Skeletal muscle satellite cell (primary cell): ENCODE results near the gene FAM161A.
"Not testable (repeated sequence)": the region's sequence is repeated elsewhere in the genome, so short reads cannot be mapped to it uniquely, and the experiment has no call there.

ENCODE experiments used
- H3K27me3 ChIP-seq: 2 replicates; pipeline ENCODE4 v1.7.0; 2013; ENCODE audit warnings: low read length; ENCODE audit not compliant: control insufficient read depth, insufficient read depth
- H3K36me3 ChIP-seq: 2 replicates; pipeline ENCODE4 v1.7.0; 2013; ENCODE audit warnings: mild to moderate bottlenecking, control low read depth, low read length; ENCODE audit not compliant: insufficient read depth
- H3K4me1 ChIP-seq: 2 replicates; pipeline ENCODE4 v1.7.0; 2013; ENCODE audit warnings: low read length; ENCODE audit not compliant: control insufficient read depth, insufficient read depth
- H3K4me2 ChIP-seq: 2 replicates; pipeline ENCODE4 v1.7.0; 2013; ENCODE audit warnings: mild to moderate bottlenecking, low read length
- H3K4me3 ChIP-seq: 2 replicates; pipeline ENCODE4 v1.7.0; 2013; ENCODE audit warnings: low read length
- H3K9ac ChIP-seq: 2 replicates; pipeline ENCODE4 v1.7.0; 2013; ENCODE audit warnings: mild to moderate bottlenecking, low read depth, low read length, moderate library complexity
- H3K9me3 ChIP-seq: replicated peaks from 2 replicates; pipeline ENCODE4 v1.7.0; 2013; ENCODE audit warnings: mild to moderate bottlenecking, control low read depth, low read length

Gene FAM161A

DNA sequence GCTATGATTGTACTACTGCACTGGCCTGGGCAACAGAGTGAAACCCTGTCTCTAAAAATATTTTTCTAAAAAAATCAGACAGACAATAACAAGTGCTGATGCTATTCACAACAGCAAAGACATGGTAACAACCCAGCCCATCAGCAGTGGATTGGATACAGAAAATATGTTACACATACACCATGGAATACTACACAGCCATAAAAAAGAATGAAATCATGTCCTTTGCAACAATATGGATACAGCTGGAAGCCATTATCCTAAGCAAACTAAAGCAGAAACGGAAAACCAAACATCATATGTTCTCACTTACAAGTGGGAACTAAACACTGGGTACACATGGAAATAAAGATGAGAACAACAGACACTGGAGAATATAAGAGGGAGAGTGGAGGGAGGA, 19.9 kb downstream of the FAM161A start:
- H3K9ac ChIP-seq: no peak overlapping the region
- H3K4me1 ChIP-seq: no peaks in the 10 kb centered on the region
- no peak overlapping the region for H3K4me3 ChIP-seq
- H3K27me3 ChIP-seq: no peaks in the 10 kb centered on the region
- H3K9me3 ChIP-seq: no peaks in the 10 kb centered on the region
- no peaks in the 10 kb centered on the region for H3K36me3 ChIP-seq
- H3K4me2 ChIP-seq: no peak overlapping the region

- no peak overlapping the region for H3K4me2 ChIP-seq
- H3K36me3 ChIP-seq: no peaks in the 10 kb centered on the region
- no peaks in the 10 kb centered on the region for H3K9me3 ChIP-seq
- H3K27me3 ChIP-seq: no peaks in the 10 kb centered on the region
- H3K4me1 ChIP-seq: no peaks in the 10 kb centered on the region
- no peak overlapping the region for H3K9ac ChIP-seq
- no peak overlapping the region for H3K4me3 ChIP-seq
Observed at GRCh38 chr2:61832183-61832841, 21.5 kb downstream of the FAM161A start.

DNA sequence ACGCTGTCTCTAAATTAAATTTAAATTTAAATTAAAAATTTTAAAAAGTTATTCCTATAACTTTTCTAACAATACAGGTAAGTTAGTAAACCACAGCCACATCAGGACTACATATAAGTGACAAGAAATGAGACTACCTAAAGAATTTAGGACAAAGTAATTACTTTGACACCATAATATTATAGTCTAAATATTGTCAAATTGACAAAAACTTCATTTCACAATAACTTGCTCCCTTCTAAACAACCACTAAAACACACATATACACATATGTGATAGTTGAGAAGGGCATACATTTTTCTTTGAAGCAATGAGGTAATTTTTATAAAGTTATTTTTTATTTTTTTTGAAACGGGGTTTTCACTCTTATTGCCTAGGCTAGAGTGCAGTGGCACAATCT, 31.6 kb downstream of the FAM161A start:
- H3K9ac ChIP-seq: no peak overlapping the region
- H3K4me2 ChIP-seq: no peak overlapping the region
- H3K36me3 ChIP-seq: no peaks in the 10 kb centered on the region
- no peaks in the 10 kb centered on the region for H3K9me3 ChIP-seq
- H3K27me3 ChIP-seq: peaks cover 8% of the 10 kb centered on the region
- no peaks in the 10 kb centered on the region for H3K4me1 ChIP-seq
- no peak overlapping the region for H3K4me3 ChIP-seq

DNA sequence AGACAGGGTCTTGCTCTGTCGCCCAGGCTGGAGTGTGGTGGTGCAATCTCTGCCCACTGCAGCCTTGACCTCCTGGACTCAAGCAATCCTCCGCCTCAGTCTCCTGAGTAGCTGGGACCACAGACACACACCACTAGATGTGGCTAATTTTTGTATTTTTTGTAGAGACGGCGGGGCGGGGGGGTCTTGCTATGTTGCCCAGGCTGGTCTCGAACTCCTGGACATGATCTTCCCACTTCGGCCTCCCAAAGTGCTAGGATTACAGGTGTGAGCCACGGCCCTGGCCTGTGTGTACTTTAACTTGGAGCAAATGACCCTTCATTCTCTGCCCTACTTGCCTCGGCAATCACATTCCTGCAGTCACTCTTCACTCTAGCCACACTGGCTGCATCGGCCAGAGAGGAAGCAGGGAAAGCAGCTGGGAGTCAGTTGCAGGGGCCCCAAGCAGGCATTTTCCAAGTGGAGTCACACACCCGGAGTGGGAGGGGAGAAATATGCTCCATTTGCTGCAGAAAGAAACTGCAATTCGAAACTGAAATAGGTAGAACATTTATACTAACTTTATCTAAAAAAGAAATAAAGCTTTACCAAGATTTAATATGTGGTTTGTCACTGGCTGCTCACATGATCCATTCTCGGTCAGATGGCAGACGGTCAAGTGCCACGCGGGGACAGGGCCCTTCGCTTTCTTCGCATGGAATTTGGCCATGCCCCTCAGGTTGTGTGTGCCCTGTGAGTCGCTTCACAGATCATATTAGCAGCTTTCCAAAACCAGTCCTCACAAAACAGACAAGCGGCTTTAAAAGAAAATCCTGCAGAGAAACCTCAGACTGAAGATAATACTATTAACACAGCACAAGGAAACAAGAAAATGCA, 37.1 kb downstream of the FAM161A start:
- Histone ChIP-seq H3K4me1 (no peaks in the 10 kb centered on the region), H3K9me3 (no peaks in the 10 kb centered on the region), H3K36me3 (no peaks in the 10 kb centered on the region), H3K4me3 (no peak overlapping the region), H3K27me3 (peaks cover 17% of the 10 kb centered on the region), H3K4me2 (no peak overlapping the region), H3K9ac (no peak overlapping the region)

- Histone ChIP-seq H3K9me3 (no peaks in the 10 kb centered on the region), H3K4me3 (no peak overlapping the region), H3K4me2 (no peak overlapping the region), H3K9ac (no peak overlapping the region), H3K27me3 (peaks cover 23% of the 10 kb centered on the region), H3K4me1 (no peaks in the 10 kb centered on the region), H3K36me3 (no peaks in the 10 kb centered on the region)
Observed at GRCh38 chr2:61814539-61815160, 39.2 kb downstream of the FAM161A start.

- H3K4me3 ChIP-seq, H3K4me1 ChIP-seq, H3K36me3 ChIP-seq, H3K9ac ChIP-seq, H3K4me2 ChIP-seq, H3K9me3 ChIP-seq: not testable (repeated sequence)
- H3K27me3 ChIP-seq: peaks cover 15% of the 10 kb centered on the region
Observed at GRCh38 chr2:61813314-61813713, 40.5 kb downstream of the FAM161A start.

DNA sequence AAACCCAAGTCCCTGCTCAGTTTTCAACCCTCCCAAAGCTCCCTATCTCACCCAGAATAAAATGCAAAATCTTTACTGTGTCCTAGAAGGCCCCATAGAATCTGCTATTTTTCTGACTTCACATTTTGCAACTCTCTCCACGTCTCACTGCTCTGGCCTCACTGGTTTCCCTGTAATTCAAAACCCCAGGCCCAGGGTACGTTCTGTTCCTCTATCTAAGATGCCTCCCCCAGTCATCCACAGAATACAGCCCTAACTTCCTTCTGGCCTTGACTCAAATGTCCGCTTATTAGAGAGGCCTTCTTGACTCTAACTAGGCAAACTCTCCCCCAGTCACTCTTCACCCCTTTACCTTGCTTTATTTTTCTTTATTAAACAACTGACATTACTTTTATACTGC, 42.0 kb downstream of the FAM161A start:
- no peak overlapping the region for H3K4me3 ChIP-seq

DNA sequence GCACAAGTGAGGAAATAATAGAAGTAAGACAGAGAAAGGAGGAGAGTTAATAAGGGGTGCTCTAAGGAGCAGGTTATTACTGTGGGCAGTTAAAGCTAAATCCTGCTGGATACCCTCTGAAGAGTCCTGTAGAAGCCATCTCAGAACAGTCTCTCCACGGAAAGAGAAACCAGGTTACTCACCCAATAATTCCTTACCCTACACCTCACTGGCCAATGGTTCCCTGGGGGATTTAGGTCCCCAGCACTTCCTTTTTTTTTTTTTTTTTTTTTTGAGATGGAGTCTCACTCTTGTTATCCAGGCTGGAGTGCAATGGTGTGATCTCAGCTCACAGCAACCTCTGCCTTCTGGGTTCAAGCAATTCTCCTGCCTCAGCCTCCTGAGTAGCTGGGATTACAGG, 43.7 kb downstream of the FAM161A start:
- not testable (repeated sequence) for H3K4me2 ChIP-seq, H3K9me3 ChIP-seq
- peaks cover 20% of the 10 kb centered on the region for H3K27me3 ChIP-seq

More for the DNA sequence above, 42.0 kb downstream of the FAM161A start:
- Histone ChIP-seq H3K27me3 (peaks cover 14% of the 10 kb centered on the region), H3K9me3 (no peaks in the 10 kb centered on the region), H3K9ac (no peak overlapping the region), H3K4me2 (no peak overlapping the region), H3K4me1 (no peaks in the 10 kb centered on the region), H3K36me3 (no peaks in the 10 kb centered on the region)

DNA sequence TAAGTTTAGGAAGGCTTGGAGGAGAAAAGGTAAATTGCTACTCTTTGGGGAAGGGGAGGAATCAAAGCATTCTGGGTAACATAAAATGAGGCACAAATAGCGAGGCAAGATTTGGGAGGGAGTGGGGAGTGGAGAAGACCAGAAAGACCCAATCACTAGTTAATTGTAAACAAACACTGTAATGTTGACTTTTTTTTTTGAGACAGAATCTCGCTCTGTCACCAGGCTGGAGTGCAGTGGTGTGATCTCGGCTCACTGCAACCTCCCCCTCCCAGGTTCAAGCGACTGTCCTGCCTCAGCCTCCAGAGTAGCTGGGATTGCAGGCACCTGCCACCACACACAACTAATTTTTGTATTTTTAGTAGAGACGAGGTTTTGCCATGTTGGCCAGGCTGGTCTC, 45.2 kb downstream of the FAM161A start:
- H3K4me1 ChIP-seq, H3K9me3 ChIP-seq, H3K4me3 ChIP-seq, H3K9ac ChIP-seq, H3K36me3 ChIP-seq, H3K4me2 ChIP-seq: not testable (repeated sequence)
- peaks cover 15% of the 10 kb centered on the region for H3K27me3 ChIP-seq

More for the DNA sequence above, 43.7 kb downstream of the FAM161A start:
- H3K4me1 ChIP-seq, H3K36me3 ChIP-seq, H3K9ac ChIP-seq, H3K4me3 ChIP-seq: not testable (repeated sequence)

DNA sequence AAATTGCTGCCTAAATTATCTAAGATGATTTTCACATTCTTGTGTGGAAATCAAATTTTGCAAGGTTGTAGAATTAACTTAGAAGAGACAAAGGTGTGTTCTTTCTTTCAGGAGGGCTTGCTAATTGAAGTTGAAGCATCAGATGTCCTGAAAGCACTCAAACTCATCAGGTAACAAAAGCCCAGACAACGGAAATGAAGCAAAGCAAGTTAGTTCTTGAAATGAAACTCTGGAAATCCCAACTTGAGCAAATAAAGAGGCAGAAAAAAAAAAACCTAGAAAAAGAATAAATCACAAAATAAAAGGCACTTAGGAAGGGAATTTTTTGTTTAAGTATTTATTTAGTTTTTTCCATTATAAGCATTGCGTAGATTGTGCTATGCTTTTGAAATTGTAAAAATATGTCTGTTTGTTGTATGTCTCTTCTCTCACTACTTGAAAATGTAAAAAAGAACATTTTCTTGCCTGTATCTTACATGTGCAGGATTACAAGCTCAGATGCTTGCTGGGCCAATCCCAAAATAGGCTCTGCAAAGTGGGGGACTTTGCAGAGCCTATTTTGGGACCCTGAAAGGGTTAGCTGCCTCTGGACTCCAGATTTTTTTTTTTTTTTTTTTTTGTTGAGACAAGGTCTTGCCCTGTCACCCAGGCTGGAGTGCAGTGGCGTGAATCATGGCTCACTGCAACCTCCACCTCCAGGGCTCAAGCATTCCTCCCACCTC, 46.7 kb downstream of the FAM161A start:
- Histone ChIP-seq H3K27me3 (peaks cover 21% of the 10 kb centered on the region), H3K4me3 (no peak overlapping the region), H3K9me3 (no peaks in the 10 kb centered on the region)

GRCh38 chr2:61802548-61802947, 51.3 kb downstream of the FAM161A start:
- H3K27me3 ChIP-seq: peaks cover 38% of the 10 kb centered on the region
- H3K4me3 ChIP-seq: no peak overlapping the region
- H3K4me1 ChIP-seq: no peaks in the 10 kb centered on the region
- no peaks in the 10 kb centered on the region for H3K9me3 ChIP-seq
- H3K36me3 ChIP-seq: no peaks in the 10 kb centered on the region
- no peak overlapping the region for H3K9ac ChIP-seq
- H3K4me2 ChIP-seq: no peak overlapping the region

More for the DNA sequence above, 46.7 kb downstream of the FAM161A start:
- H3K4me2 ChIP-seq: no peak overlapping the region
- no peaks in the 10 kb centered on the region for H3K36me3 ChIP-seq
- no peak overlapping the region for H3K9ac ChIP-seq
- H3K4me1 ChIP-seq: no peaks in the 10 kb centered on the region
